H9 (cell line): ENCODE measurements around the gene PLCB1. TPM values are rescaled to one million over a fixed set of nuclear protein-coding genes. Genes with fewer than 3 reads are reported as not detected.
A peak's percentile ranks its signal among the peaks of the same experiment; 100 is the strongest.

Source experiments
- DNase-seq: peaks from one replicate; pipeline ENCODE4 v3.0.0-alpha.2; 2017
- H2AFZ ChIP-seq: one replicate; pipeline ENCODE4 v1.6.1; 2013; ENCODE audit warnings: mild to moderate bottlenecking, low read length, control low read depth, moderate library complexity
- H2AK5ac ChIP-seq: 2 replicates; pipeline ENCODE4 v1.6.1; 2013; ENCODE audit warnings: low read length, control low read depth, mixed read lengths; ENCODE audit not compliant: insufficient read length
- H2BK120ac ChIP-seq: one replicate; pipeline ENCODE4 v1.6.1; 2013; ENCODE audit warnings: low read depth, mild to moderate bottlenecking, low read length, control low read depth, inconsistent platforms; ENCODE audit not compliant: poor library complexity, severe bottlenecking
- H2BK12ac ChIP-seq: 2 replicates; pipeline ENCODE4 v1.6.1; 2013; ENCODE audit warnings: low read length, control low read depth, mixed read lengths, low read depth; ENCODE audit not compliant: insufficient read length
- H2BK15ac ChIP-seq: 2 replicates; pipeline ENCODE4 v1.6.1; 2013; ENCODE audit warnings: low read depth, low read length, control low read depth
- H2BK20ac ChIP-seq: one replicate; pipeline ENCODE4 v1.6.1; 2013; ENCODE audit warnings: low read depth, mild to moderate bottlenecking, low read length, control low read depth, inconsistent platforms; ENCODE audit not compliant: poor library complexity, severe bottlenecking
- H2BK5ac ChIP-seq: 2 replicates; pipeline ENCODE4 v1.6.1; 2013; ENCODE audit warnings: low read length, control low read depth, mixed read lengths; ENCODE audit not compliant: insufficient read length
- H3K14ac ChIP-seq: 2 replicates; pipeline ENCODE4 v1.6.1; 2013; ENCODE audit warnings: low read length, control low read depth; ENCODE audit not compliant: insufficient read depth
- H3K18ac ChIP-seq: 2 replicates; pipeline ENCODE4 v1.6.1; 2013; ENCODE audit warnings: low read depth, mild to moderate bottlenecking, mixed read lengths, low read length, control low read depth; ENCODE audit not compliant: insufficient read length
- H3K23ac ChIP-seq: 2 replicates; pipeline ENCODE4 v1.6.1; 2013; ENCODE audit warnings: low read length, control low read depth, mixed read lengths, low read depth; ENCODE audit not compliant: insufficient read length
- H3K23me2 ChIP-seq: 2 replicates; pipeline ENCODE4 v1.6.1; 2013; ENCODE audit warnings: low read depth, mild to moderate bottlenecking, mixed read lengths, low read length, control low read depth; ENCODE audit not compliant: insufficient read length, poor library complexity, severe bottlenecking
- H3K27ac ChIP-seq: 2 replicates; pipeline ENCODE4 v1.5.1; 2013; ENCODE audit warnings: low read length, control low read depth, mixed read lengths, low read depth; ENCODE audit not compliant: insufficient read length
- H3K27me3 ChIP-seq: 2 replicates; pipeline ENCODE4 v1.6.1; 2013; ENCODE audit warnings: low read length, control low read depth, inconsistent platforms; ENCODE audit not compliant: insufficient read depth
- H3K4ac ChIP-seq: 2 replicates; pipeline ENCODE4 v1.6.1; 2013; ENCODE audit warnings: low read depth, mild to moderate bottlenecking, control low read depth, inconsistent platforms, low read length, moderate library complexity
- H3K4me1 ChIP-seq: 2 replicates; pipeline ENCODE4 v1.6.1; 2013; ENCODE audit warnings: low read length, control low read depth, inconsistent platforms; ENCODE audit not compliant: insufficient read depth
- H3K4me2 ChIP-seq: 2 replicates; pipeline ENCODE4 v1.6.1; 2013; ENCODE audit warnings: low read length, control low read depth, mixed read lengths; ENCODE audit not compliant: insufficient read length, insufficient read depth
- H3K56ac ChIP-seq: 2 replicates; pipeline ENCODE4 v1.6.1; 2013; ENCODE audit warnings: low read depth, mild to moderate bottlenecking, mixed read lengths, low read length, control low read depth; ENCODE audit not compliant: insufficient read length
- H3K79me1 ChIP-seq: 2 replicates; pipeline ENCODE4 v1.6.1; 2013; ENCODE audit warnings: low read depth, mild to moderate bottlenecking, moderate library complexity, low read length, control low read depth, inconsistent platforms; ENCODE audit not compliant: insufficient read depth, poor library complexity, severe bottlenecking
- H3K79me2 ChIP-seq: 2 replicates; pipeline ENCODE4 v1.6.1; 2013; ENCODE audit warnings: low read length, control low read depth, inconsistent platforms; ENCODE audit not compliant: insufficient read depth
- H3K9ac ChIP-seq: 2 replicates; pipeline ENCODE4 v1.6.1; 2013; ENCODE audit warnings: low read length, control low read depth, mixed read lengths; ENCODE audit not compliant: insufficient read length; ENCODE audit errors: extremely low read depth
- H3K9me3 ChIP-seq: one replicate; pipeline ENCODE4 v1.6.1; 2013; ENCODE audit warnings: low read depth, low read length, inconsistent platforms; ENCODE audit not compliant: control insufficient read depth
- H3T11ph ChIP-seq: one replicate; pipeline ENCODE4 v1.6.1; 2013; ENCODE audit warnings: mild to moderate bottlenecking, low read length, control low read depth, inconsistent platforms
- H4K20me1 ChIP-seq: one replicate; pipeline ENCODE4 v1.6.1; 2013; ENCODE audit not compliant: control insufficient read depth, insufficient read length, insufficient read depth
- H4K5ac ChIP-seq: 2 replicates; pipeline ENCODE4 v1.6.1; 2013; ENCODE audit warnings: low read depth, mild to moderate bottlenecking, mixed read lengths, low read length, control low read depth; ENCODE audit not compliant: insufficient read length
- H4K8ac ChIP-seq: replicated peaks from 2 replicates; pipeline ENCODE4 v1.6.1; 2013; ENCODE audit warnings: low read length, control low read depth, mixed read lengths, low read depth; ENCODE audit not compliant: insufficient read length
- H4K91ac ChIP-seq: 2 replicates; pipeline ENCODE4 v1.6.1; 2013; ENCODE audit warnings: low read depth, mild to moderate bottlenecking, moderate library complexity, mixed read lengths, low read length, control low read depth; ENCODE audit not compliant: insufficient read length
- H3K27ac Mint-ChIP-seq, 3 experiments: 2 replicates in 2 of 3; 3 replicates in 1 of 3; pipeline ENCODE4 v1.8.0; 2020 to 2021; ENCODE audit warnings: mixed read lengths in 3 of 3, mild to moderate bottlenecking in 1 of 3, moderate library complexity in 1 of 3
- H3K27me3 Mint-ChIP-seq: 2 replicates; pipeline ENCODE4 v1.8.0; 2021; ENCODE audit warnings: low read depth, mild to moderate bottlenecking, moderate library complexity, mixed read lengths
- H3K36me3 Mint-ChIP-seq, 3 experiments: 2 replicates in 2 of 3; 3 replicates in 1 of 3; pipeline ENCODE4 v1.8.0; 2020 to 2021; ENCODE audit warnings: low read depth in 3 of 3, mixed read lengths in 3 of 3; ENCODE audit not compliant: insufficient read depth in 1 of 3
- H3K4me1 Mint-ChIP-seq, 2 experiments: 2 replicates each; pipeline ENCODE4 v1.8.0; 2020; ENCODE audit warnings: mixed read lengths in 2 of 2
- H3K4me3 Mint-ChIP-seq, 2 experiments: 2 replicates in 1 of 2; 3 replicates in 1 of 2; pipeline ENCODE4 v1.8.0; 2020 to 2021; ENCODE audit warnings: mild to moderate bottlenecking in 2 of 2, mixed read lengths in 2 of 2, moderate library complexity in 1 of 2
- H3K9me3 Mint-ChIP-seq, 2 experiments: 2 replicates in 1 of 2; 3 replicates in 1 of 2; pipeline ENCODE4 v1.8.0; 2020; ENCODE audit warnings: mild to moderate bottlenecking in 2 of 2, mixed read lengths in 2 of 2, moderate library complexity in 1 of 2
- CTCF ChIP-seq: fragments of 200-600 bp; sonication (generic); conservative IDR thresholded peaks from 3 replicates; pipeline ENCODE4 v1.8.0; 2021; ENCODE audit warnings: antibody characterized with exemption, mild to moderate bottlenecking
- WGBS: extraction: QIAGEN DNeasy Blood & Tissue Kit; methylation state at CpG from one replicate; pipeline ENCODE4 v1.1.7; 2013; ENCODE audit warnings: missing lambda C conversion rate, low lambda C conversion rate, mixed read lengths; ENCODE audit not compliant: insufficient read length; ENCODE audit errors: extremely low coverage; 5-methylcytosine and 5-hydroxymethylcytosine counted together
- total RNA-seq: library from RNA; stranded (reverse); gene quantifications from 2 replicates; pipeline ENCODE4 v1.2.1, GENCODE V29; 2021

The PLCB1 gene
- total RNA-seq, 1 experiment from 2014 or later, result 11.5 TPM

GRCh38 chr20:8225658-8226057 lies 93.6 kb downstream of the PLCB1 start:
- Histone ChIP-seq H3K79me2 (no peaks in the 10 kb centered on the region), H3K18ac (no peak overlapping the region), H3K79me1 (no peaks in the 10 kb centered on the region), H2AK5ac (no peak overlapping the region), H3K4ac (no peak overlapping the region), H4K91ac (no peak overlapping the region), H3K23me2 (no peaks in the 10 kb centered on the region), H3T11ph (no peak overlapping the region), H4K5ac (no peak overlapping the region), H3K23ac (no peak overlapping the region), H3K56ac (no peak overlapping the region), H3K14ac (no peak overlapping the region), H3K9ac (no peak overlapping the region), H3K9me3 (no peaks in the 10 kb centered on the region), H2BK5ac (no peak overlapping the region), H2AFZ (no peak overlapping the region), H3K4me2 (no peak overlapping the region), H2BK20ac (no peak overlapping the region), H3K27me3 (no peaks in the 10 kb centered on the region), H4K20me1 (no peaks in the 10 kb centered on the region), H4K8ac (no peak overlapping the region), H3K27ac (no peak overlapping the region), H2BK12ac (no peak overlapping the region), H2BK120ac (no peak overlapping the region), H2BK15ac (no peak overlapping the region), H3K4me1 (no peaks in the 10 kb centered on the region)
- no CpG with 5 or more reads among the region's 3 CpGs for WGBS
- Mint-ChIP-seq H3K9me3 (no peaks in the 10 kb centered on the region; a peak in 1 of 5 replicates), H3K27ac (0 out of 7 replicates have a peak overlapping the region, but pooled peaks of 1 of the 3 experiments have one; percentile 5), H3K4me3 (no peak overlapping the region), H3K36me3 (no peaks in the 10 kb centered on the region), H3K4me1 (peaks cover 4 to 8% of the 10 kb centered on the region in 2 experiments), H3K27me3 (no peaks in the 10 kb centered on the region)
- DNase-seq, result no peak
- no peak for TF ChIP-seq CTCF
